GM12878 (cell line): ENCODE results near the gene TEKT5.

Experiments
- BCL11A ChIP-seq: IDR thresholded peaks from 2 replicates; pipeline ENCODE4 v1.6.1; 2011; ENCODE audit warnings: low read depth, low read length
- CHD2 ChIP-seq: IDR thresholded peaks from 2 replicates; pipeline ENCODE4 v1.6.1; 2011; ENCODE audit warnings: low read depth, low read length, improper control_type of control experiment, borderline replicate concordance
- EP300 ChIP-seq, 2 experiments: fragments of 150-350 bp in 1 of 2; IDR thresholded peaks; 2 replicates each; pipeline ENCODE4 v1.6.1; 2011 to 2012; ENCODE audit warnings: low read depth in 2 of 2, low read length in 2 of 2, borderline replicate concordance in 1 of 2, improper control_type of control experiment in 1 of 2, inconsistent platforms in 1 of 2; ENCODE audit not compliant: control insufficient read depth in 1 of 2
- ESRRA ChIP-seq: IDR thresholded peaks from 2 replicates; pipeline ENCODE4 v1.6.1; 2012; ENCODE audit warnings: mild to moderate bottlenecking, low read length, improper control_type of control experiment
- GABPA ChIP-seq: IDR thresholded peaks from 2 replicates; pipeline ENCODE4 v1.6.1; 2014; ENCODE audit warnings: antibody characterized with exemption, low read depth, mild to moderate bottlenecking, inconsistent platforms
- IKZF1 ChIP-seq: fragments of 450-650 bp; conservative IDR thresholded peaks from 2 replicates; pipeline ENCODE4 v1.6.1; 2017; ENCODE audit warnings: antibody characterized with exemption, mild to moderate bottlenecking
- NR2F1 ChIP-seq: fragments of 450-650 bp; conservative IDR thresholded peaks from 2 replicates; pipeline ENCODE4 v1.6.1; 2017; ENCODE audit warnings: mild to moderate bottlenecking
- RAD51 ChIP-seq: fragments of 450-650 bp; IDR thresholded peaks from 2 replicates; pipeline ENCODE4 v1.6.1; 2016; ENCODE audit warnings: moderate library complexity, mild to moderate bottlenecking, inconsistent platforms
- SUZ12 ChIP-seq: fragments of 200-600 bp; sonication (generic); IDR thresholded peaks from one replicate; pipeline ENCODE4 v1.6.1; 2018; ENCODE audit warnings: antibody characterized with exemption, mild to moderate bottlenecking; ENCODE audit not compliant: unreplicated experiment
- ZNF274 ChIP-seq: IDR thresholded peaks from one replicate; pipeline ENCODE4 v1.8.0; 2011; ENCODE audit not compliant: insufficient read length, insufficient read depth
- TF ChIP-seq, protein P1 (sequence below): IDR thresholded peaks from 2 replicates; pipeline ENCODE4 v1.6.1; 2012; ENCODE audit warnings: low read length, inconsistent platforms
- TF ChIP-seq, protein P2 (sequence below), 3 experiments: IDR thresholded peaks in 2 of 3; conservative IDR thresholded peaks in 1 of 3; 2 replicates each; pipeline ENCODE4 v1.5.1; 2011; ENCODE audit warnings: low read depth in 3 of 3, low read length in 3 of 3, mild to moderate bottlenecking in 3 of 3, control low read depth in 2 of 3, moderate library complexity in 2 of 3, inconsistent platforms in 1 of 3, mixed read lengths in 1 of 3; ENCODE audit not compliant: control insufficient read depth in 2 of 3, insufficient read depth in 1 of 3; ENCODE audit errors: extremely low read depth in 1 of 3
- TF ChIP-seq, protein P3 (sequence below): fragments of 150-350 bp; IDR thresholded peaks from 2 replicates; pipeline ENCODE4 v1.6.1; 2016; ENCODE audit warnings: low read depth, low read length

DNA sequence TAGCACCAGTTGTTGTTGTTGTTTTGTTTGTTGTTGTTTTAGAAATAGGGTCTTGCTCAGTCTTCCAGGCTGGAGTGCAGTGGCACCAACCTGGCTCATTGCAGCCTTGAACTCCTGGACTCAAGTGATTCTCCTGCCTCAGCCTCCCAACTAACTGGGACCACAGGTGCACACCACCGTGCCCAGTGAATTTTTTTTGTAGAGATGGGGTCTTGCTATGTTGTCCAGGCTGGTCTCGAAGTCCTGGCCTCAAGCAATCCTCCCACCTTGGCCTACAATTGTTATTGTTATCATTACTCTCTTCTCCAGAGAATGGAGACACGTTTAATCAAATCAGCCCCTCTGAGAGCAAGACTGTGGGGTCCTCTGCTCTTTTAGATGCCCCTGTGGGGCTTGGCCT, 71.7 kb downstream of the TEKT5 start:
- TF ChIP-seq GABPA (no peak), SUZ12 (no peak), BCL11A (no peak), IKZF1 (no peak), NR2F1 (no peak), RAD51 (no peak), EP300 (IDR thresholded peaks at IDR 0.05; ENCODE audit: borderline replicate concordance in 1 of 2, control insufficient read depth in 1 of 2, low read depth in 2 of 2, low read length in 2 of 2) (no peak), ESRRA (no peak), ZNF274 (no peak), CHD2 (no peak)
- TF ChIP-seq, protein P1, sequence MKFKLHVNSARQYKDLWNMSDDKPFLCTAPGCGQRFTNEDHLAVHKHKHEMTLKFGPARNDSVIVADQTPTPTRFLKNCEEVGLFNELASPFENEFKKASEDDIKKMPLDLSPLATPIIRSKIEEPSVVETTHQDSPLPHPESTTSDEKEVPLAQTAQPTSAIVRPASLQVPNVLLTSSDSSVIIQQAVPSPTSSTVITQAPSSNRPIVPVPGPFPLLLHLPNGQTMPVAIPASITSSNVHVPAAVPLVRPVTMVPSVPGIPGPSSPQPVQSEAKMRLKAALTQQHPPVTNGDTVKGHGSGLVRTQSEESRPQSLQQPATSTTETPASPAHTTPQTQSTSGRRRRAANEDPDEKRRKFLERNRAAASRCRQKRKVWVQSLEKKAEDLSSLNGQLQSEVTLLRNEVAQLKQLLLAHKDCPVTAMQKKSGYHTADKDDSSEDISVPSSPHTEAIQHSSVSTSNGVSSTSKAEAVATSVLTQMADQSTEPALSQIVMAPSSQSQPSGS, result no peak
- TF ChIP-seq, protein P2, sequence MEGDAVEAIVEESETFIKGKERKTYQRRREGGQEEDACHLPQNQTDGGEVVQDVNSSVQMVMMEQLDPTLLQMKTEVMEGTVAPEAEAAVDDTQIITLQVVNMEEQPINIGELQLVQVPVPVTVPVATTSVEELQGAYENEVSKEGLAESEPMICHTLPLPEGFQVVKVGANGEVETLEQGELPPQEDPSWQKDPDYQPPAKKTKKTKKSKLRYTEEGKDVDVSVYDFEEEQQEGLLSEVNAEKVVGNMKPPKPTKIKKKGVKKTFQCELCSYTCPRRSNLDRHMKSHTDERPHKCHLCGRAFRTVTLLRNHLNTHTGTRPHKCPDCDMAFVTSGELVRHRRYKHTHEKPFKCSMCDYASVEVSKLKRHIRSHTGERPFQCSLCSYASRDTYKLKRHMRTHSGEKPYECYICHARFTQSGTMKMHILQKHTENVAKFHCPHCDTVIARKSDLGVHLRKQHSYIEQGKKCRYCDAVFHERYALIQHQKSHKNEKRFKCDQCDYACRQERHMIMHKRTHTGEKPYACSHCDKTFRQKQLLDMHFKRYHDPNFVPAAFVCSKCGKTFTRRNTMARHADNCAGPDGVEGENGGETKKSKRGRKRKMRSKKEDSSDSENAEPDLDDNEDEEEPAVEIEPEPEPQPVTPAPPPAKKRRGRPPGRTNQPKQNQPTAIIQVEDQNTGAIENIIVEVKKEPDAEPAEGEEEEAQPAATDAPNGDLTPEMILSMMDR (IDR thresholded peaks at IDR 0.05 in 2 of 3, conservative IDR thresholded peaks at IDR 0.05 in 1 of 3; ENCODE audit: control insufficient read depth in 2 of 3, extremely low read depth in 1 of 3, insufficient read depth in 1 of 3, low read depth in 3 of 3, low read length in 3 of 3), result no peak
- TF ChIP-seq, protein P3, sequence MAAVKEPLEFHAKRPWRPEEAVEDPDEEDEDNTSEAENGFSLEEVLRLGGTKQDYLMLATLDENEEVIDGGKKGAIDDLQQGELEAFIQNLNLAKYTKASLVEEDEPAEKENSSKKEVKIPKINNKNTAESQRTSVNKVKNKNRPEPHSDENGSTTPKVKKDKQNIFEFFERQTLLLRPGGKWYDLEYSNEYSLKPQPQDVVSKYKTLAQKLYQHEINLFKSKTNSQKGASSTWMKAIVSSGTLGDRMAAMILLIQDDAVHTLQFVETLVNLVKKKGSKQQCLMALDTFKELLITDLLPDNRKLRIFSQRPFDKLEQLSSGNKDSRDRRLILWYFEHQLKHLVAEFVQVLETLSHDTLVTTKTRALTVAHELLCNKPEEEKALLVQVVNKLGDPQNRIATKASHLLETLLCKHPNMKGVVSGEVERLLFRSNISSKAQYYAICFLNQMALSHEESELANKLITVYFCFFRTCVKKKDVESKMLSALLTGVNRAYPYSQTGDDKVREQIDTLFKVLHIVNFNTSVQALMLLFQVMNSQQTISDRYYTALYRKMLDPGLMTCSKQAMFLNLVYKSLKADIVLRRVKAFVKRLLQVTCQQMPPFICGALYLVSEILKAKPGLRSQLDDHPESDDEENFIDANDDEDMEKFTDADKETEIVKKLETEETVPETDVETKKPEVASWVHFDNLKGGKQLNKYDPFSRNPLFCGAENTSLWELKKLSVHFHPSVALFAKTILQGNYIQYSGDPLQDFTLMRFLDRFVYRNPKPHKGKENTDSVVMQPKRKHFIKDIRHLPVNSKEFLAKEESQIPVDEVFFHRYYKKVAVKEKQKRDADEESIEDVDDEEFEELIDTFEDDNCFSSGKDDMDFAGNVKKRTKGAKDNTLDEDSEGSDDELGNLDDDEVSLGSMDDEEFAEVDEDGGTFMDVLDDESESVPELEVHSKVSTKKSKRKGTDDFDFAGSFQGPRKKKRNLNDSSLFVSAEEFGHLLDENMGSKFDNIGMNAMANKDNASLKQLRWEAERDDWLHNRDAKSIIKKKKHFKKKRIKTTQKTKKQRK, result no peak
